Activated CD4-positive, alpha-beta T cell treated with anti-CD3 and anti-CD28 coated beads, Interleukin-10, Interleukin-2, amounts not matched to agents 100 ng/mL and 50 ng/mL, durations not matched to agents 16 hours and 8 hours (primary cell): Measurements from ENCODE around the gene RBFOX1.

Experiments used
- DNase-seq: peaks from one replicate; pipeline ENCODE4 v3.0.0-alpha.2; 2020

RBFOX1 gene

GRCh38 chr16:7376227-7376626, 43.6 kb downstream of the RBFOX1 start:
- no peak for DNase-seq

- no peak for DNase-seq
Measured at GRCh38 chr16:7377231-7377630, 44.6 kb downstream of the RBFOX1 start.

- no peak for DNase-seq
Measured at GRCh38 chr16:7378024-7378695, 45.5 kb downstream of the RBFOX1 start.

- DNase-seq = no peak
Measured at GRCh38 chr16:7380441-7380840, 47.8 kb downstream of the RBFOX1 start.

GRCh38 chr16:7380911-7381310, 48.3 kb downstream of the RBFOX1 start:
- DNase-seq = no peak

- no peak for DNase-seq
Measured at GRCh38 chr16:7381671-7382070, 49.0 kb downstream of the RBFOX1 start.

GRCh38 chr16:7382521-7382920, 49.9 kb downstream of the RBFOX1 start:
- DNase-seq = no peak

GRCh38 chr16:7390974-7391373, 58.3 kb downstream of the RBFOX1 start:
- no peak for DNase-seq

- DNase-seq = no peak
Measured at GRCh38 chr16:7391694-7392093, 59.0 kb downstream of the RBFOX1 start.

GRCh38 chr16:7392206-7392605, 59.6 kb downstream of the RBFOX1 start:
- DNase-seq = no peak

GRCh38 chr16:7393680-7394079, 61.0 kb downstream of the RBFOX1 start:
- DNase-seq = no peak

GRCh38 chr16:7394720-7395336, 62.2 kb downstream of the RBFOX1 start:
- DNase-seq = no peak

- no peak for DNase-seq
Measured at GRCh38 chr16:7397901-7398300, 65.3 kb downstream of the RBFOX1 start.

- no peak for DNase-seq
Measured at GRCh38 chr16:7398536-7398935, 65.9 kb downstream of the RBFOX1 start.

GRCh38 chr16:7399296-7399695, 66.7 kb downstream of the RBFOX1 start:
- no peak for DNase-seq

- no peak for DNase-seq
Measured at GRCh38 chr16:7400117-7400890, 67.7 kb downstream of the RBFOX1 start.

- no peak for DNase-seq
Measured at GRCh38 chr16:7404217-7404616, 71.6 kb downstream of the RBFOX1 start.

- no peak for DNase-seq
Measured at GRCh38 chr16:7405166-7405565, 72.5 kb downstream of the RBFOX1 start.

GRCh38 chr16:7408700-7409365, 76.2 kb downstream of the RBFOX1 start:
- DNase-seq = no peak

GRCh38 chr16:7419441-7419840, 86.8 kb downstream of the RBFOX1 start:
- DNase-seq = no peak

- DNase-seq = no peak
Measured at GRCh38 chr16:7420079-7420478, 87.4 kb downstream of the RBFOX1 start.

- DNase-seq = no peak
Measured at GRCh38 chr16:7420843-7421242, 88.2 kb downstream of the RBFOX1 start.

- no peak for DNase-seq
Measured at GRCh38 chr16:7421578-7421977, 88.9 kb downstream of the RBFOX1 start.
